Renal cortex interstitium (tissue), 11 donors: ENCODE results near the gene SECISBP2L. TPM values are rescaled to one million over a fixed set of nuclear protein-coding genes. Genes with fewer than 3 reads are reported as not detected.

ENCODE experiments used
- DNase-seq, 11 donors: peaks; one replicate each; pipeline ENCODE4 v3.0.0-alpha.2; 2013; ENCODE audit warnings: low read depth in 9 of 11, low spot score in 4 of 11; ENCODE audit errors: extremely low read depth in 1 of 11
- polyA plus RNA-seq, 3 donors: library from polyadenylated mRNA; unstranded; fragments of 120-200 nt; gene quantifications; one replicate each; pipeline ENCODE4 v1.2.1, GENCODE V29; 2013; ENCODE audit not compliant: insufficient read length in 3 of 3

SECISBP2L gene
- polyA plus RNA-seq, 3 donors = 45.9 to 71.8 (median 57.9) TPM

GRCh38 chr15:49036650-49037545, 9.3 kb downstream of the SECISBP2L start:
- DNase-seq = no peak

- DNase-seq = no peak
These were observed 10.4 kb downstream of the SECISBP2L start for GRCh38 chr15:49035825-49036224.

GRCh38 chr15:49032601-49033145, 13.6 kb downstream of the SECISBP2L start:
- no peak for DNase-seq

GRCh38 chr15:49031804-49032203, 14.4 kb downstream of the SECISBP2L start:
- DNase-seq = no peak

- DNase-seq = no peak
These were observed 19.5 kb downstream of the SECISBP2L start for GRCh38 chr15:49026700-49027099.

GRCh38 chr15:49024840-49025239, 21.4 kb downstream of the SECISBP2L start:
- no peak for DNase-seq

- DNase-seq = no peak
These were observed 22.9 kb downstream of the SECISBP2L start for GRCh38 chr15:49023354-49023753.

- no peak for DNase-seq
These were observed 30.4 kb downstream of the SECISBP2L start for GRCh38 chr15:49015896-49016295.

- DNase-seq = no peak
These were observed 46.9 kb downstream of the SECISBP2L start for GRCh38 chr15:48999314-48999713.

- no peak for DNase-seq
These were observed 50.0 kb downstream of the SECISBP2L start for GRCh38 chr15:48996276-48996675.

GRCh38 chr15:48993380-48993779, 52.9 kb downstream of the SECISBP2L start:
- DNase-seq = no peak

- DNase-seq = no peak
These were observed 53.7 kb downstream of the SECISBP2L start for GRCh38 chr15:48992545-48992944.

GRCh38 chr15:48992096-48992495, 54.1 kb downstream of the SECISBP2L start:
- no peak for DNase-seq

GRCh38 chr15:48989170-48989569, 57.1 kb downstream of the SECISBP2L start:
- DNase-seq = no peak

- DNase-seq = no peak
These were observed 59.1 kb downstream of the SECISBP2L start for GRCh38 chr15:48987142-48987541.

- DNase-seq = no peak
These were observed 60.0 kb downstream of the SECISBP2L start for GRCh38 chr15:48986240-48986639.

GRCh38 chr15:48985516-48985915, 60.7 kb downstream of the SECISBP2L start:
- DNase-seq = no peak

- DNase-seq = no peak
These were observed 61.4 kb downstream of the SECISBP2L start for GRCh38 chr15:48984811-48985352.

GRCh38 chr15:48984021-48984710, 62.1 kb downstream of the SECISBP2L start:
- no peak for DNase-seq

- no peak for DNase-seq
These were observed 62.9 kb downstream of the SECISBP2L start for GRCh38 chr15:48983300-48983699.
